SK-N-SH treated with all-trans-retinoic acid at 6 μM for 48 hours (cell line): ENCODE data around the gene ARMCX5.

ENCODE experiments used
- ATAC-seq: fragments of 200-7000 bp; cut with Tn5 transposase; 3 replicates; pipeline ENCODE4 v1.9.1; 2020; ENCODE audit warnings: mild to moderate bottlenecking, moderate library complexity
- ARNTL ChIP-seq: fragments of 450-650 bp; formaldehyde crosslinking; IDR thresholded peaks from 2 replicates; pipeline ENCODE4 v1.5.0; 2020; ENCODE audit warnings: low read depth, mild to moderate bottlenecking, moderate library complexity, borderline replicate concordance
- BACH2 ChIP-seq: fragments of 250-450 bp; sonication (Bioruptor Pico); IDR thresholded peaks from 2 replicates; pipeline ENCODE4 v1.9.0; 2021; ENCODE audit warnings: mild to moderate bottlenecking, borderline replicate concordance
- CSDC2 ChIP-seq: fragments of 250-450 bp; sonication (Bioruptor Pico); IDR thresholded peaks from 2 replicates; pipeline ENCODE4 v1.5.0; 2020; ENCODE audit warnings: mild to moderate bottlenecking, moderate library complexity
- ESRRG ChIP-seq: fragments of 250-450 bp; sonication (Bioruptor Pico); IDR thresholded peaks from 2 replicates; pipeline ENCODE4 v1.6.1; 2021; ENCODE audit warnings: mild to moderate bottlenecking
- OSR1 ChIP-seq: fragments of 250-450 bp; sonication (Bioruptor Pico); IDR thresholded peaks from 2 replicates; pipeline ENCODE4 v1.8.0; 2022; ENCODE audit warnings: moderate library complexity, mild to moderate bottlenecking, inconsistent platforms
- PPARA ChIP-seq: fragments of 250-450 bp; sonication (Bioruptor Pico); IDR thresholded peaks from 2 replicates; pipeline ENCODE4 v1.5.0; 2020; ENCODE audit warnings: mild to moderate bottlenecking, borderline replicate concordance
- RARB ChIP-seq: fragments of 250-450 bp; sonication (Bioruptor Pico); IDR thresholded peaks from 2 replicates; pipeline ENCODE4 v1.8.0; 2021; ENCODE audit warnings: mild to moderate bottlenecking, moderate library complexity
- SNAI2 ChIP-seq: fragments of 250-450 bp; sonication (Bioruptor Pico); IDR thresholded peaks from 2 replicates; pipeline ENCODE4 v1.5.0; 2020; ENCODE audit warnings: mild to moderate bottlenecking, moderate library complexity
- TCF4 ChIP-seq: fragments of 250-450 bp; sonication (Bioruptor Pico); IDR thresholded peaks from 2 replicates; pipeline ENCODE4 v1.8.0; 2021; ENCODE audit warnings: mild to moderate bottlenecking, moderate library complexity, borderline replicate concordance
- TOX ChIP-seq: fragments of 250-450 bp; sonication (Bioruptor Pico); IDR thresholded peaks from 2 replicates; pipeline ENCODE4 v1.8.0; 2021; ENCODE audit warnings: mild to moderate bottlenecking, moderate library complexity, borderline replicate concordance
- ZC3H10 ChIP-seq: fragments of 250-450 bp; sonication (Bioruptor Pico); IDR thresholded peaks from 2 replicates; pipeline ENCODE4 v1.5.1; 2021; ENCODE audit warnings: mild to moderate bottlenecking, moderate library complexity
- ZFP3 ChIP-seq: fragments of 250-450 bp; sonication (Bioruptor Pico); IDR thresholded peaks from 2 replicates; pipeline ENCODE4 v1.5.0; 2020; ENCODE audit warnings: mild to moderate bottlenecking, moderate library complexity
- ZFP30 ChIP-seq: fragments of 450-650 bp; formaldehyde crosslinking; IDR thresholded peaks from 2 replicates; pipeline ENCODE4 v1.5.0; 2022; ENCODE audit warnings: mild to moderate bottlenecking, moderate library complexity
- ZNF565 ChIP-seq: fragments of 450-650 bp; formaldehyde crosslinking; conservative IDR thresholded peaks from 2 replicates; pipeline ENCODE4 v1.5.0; 2020; ENCODE audit warnings: low read depth, mild to moderate bottlenecking, moderate library complexity
- ZNF70 ChIP-seq: fragments of 450-650 bp; formaldehyde crosslinking; IDR thresholded peaks from 2 replicates; pipeline ENCODE4 v1.5.0; 2020; ENCODE audit warnings: mild to moderate bottlenecking, moderate library complexity
- ZNF8 ChIP-seq: fragments of 450-650 bp; formaldehyde crosslinking; IDR thresholded peaks from 2 replicates; pipeline ENCODE4 v1.5.0; 2020; ENCODE audit warnings: mild to moderate bottlenecking, moderate library complexity
- TF ChIP-seq, protein P1 (sequence below): fragments of 250-450 bp; sonication (Bioruptor Pico); IDR thresholded peaks from 2 replicates; pipeline ENCODE4 v1.5.0; 2020; ENCODE audit warnings: mild to moderate bottlenecking, moderate library complexity
- TF ChIP-seq, protein P2 (sequence below): fragments of 250-450 bp; sonication (Bioruptor Pico); IDR thresholded peaks from 2 replicates; pipeline ENCODE4 v1.5.1; 2021; ENCODE audit warnings: mild to moderate bottlenecking, moderate library complexity
- TF ChIP-seq, protein P3 (sequence below): fragments of 250-450 bp; sonication (Bioruptor Pico); IDR thresholded peaks from 2 replicates; pipeline ENCODE4 v1.5.1; 2020; ENCODE audit warnings: low read depth, mild to moderate bottlenecking, moderate library complexity
- TF ChIP-seq, protein P4 (sequence below): fragments of 250-450 bp; sonication (Bioruptor Pico); IDR thresholded peaks from 2 replicates; pipeline ENCODE4 v1.8.0; 2020; ENCODE audit warnings: mild to moderate bottlenecking, moderate library complexity, borderline replicate concordance

The ARMCX5 gene

DNA sequence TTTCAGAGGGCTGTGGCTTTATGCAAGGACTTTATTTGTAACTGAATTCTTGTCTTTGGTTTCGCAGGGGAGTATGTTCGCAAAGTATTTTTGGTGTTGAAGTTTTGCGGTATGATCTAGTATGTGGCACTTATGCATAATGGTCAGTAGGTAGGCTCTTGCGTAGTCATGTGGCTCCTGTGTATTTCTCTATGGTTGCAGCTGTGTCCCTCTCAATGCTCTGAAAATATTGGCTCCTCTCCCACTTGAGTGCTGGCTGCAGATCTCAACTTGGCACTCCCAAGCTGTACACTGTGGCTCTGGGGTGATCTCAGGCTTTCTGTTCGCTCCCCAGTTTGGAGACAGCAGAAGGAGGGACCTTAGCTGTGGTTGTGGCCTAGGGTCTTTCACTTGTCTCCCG, 24.8 kb downstream of the ARMCX5 start:
- ATAC-seq: no peak
- TF ChIP-seq ZNF565 (CRISPR knock-in tag) (no peak), RARB (CRISPR knock-in tag) (no peak), TCF4 (CRISPR knock-in tag) (no peak), ESRRG (CRISPR knock-in tag) (no peak), ARNTL (CRISPR knock-in tag) (no peak), PPARA (no peak), TOX (CRISPR knock-in tag) (no peak), SNAI2 (CRISPR knock-in tag) (no peak), ZNF70 (CRISPR knock-in tag) (no peak), OSR1 (CRISPR knock-in tag) (no peak), ZC3H10 (CRISPR knock-in tag) (no peak), BACH2 (no peak), ZFP30 (no peak), CSDC2 (CRISPR knock-in tag) (no peak)
- TF ChIP-seq, protein P1, sequence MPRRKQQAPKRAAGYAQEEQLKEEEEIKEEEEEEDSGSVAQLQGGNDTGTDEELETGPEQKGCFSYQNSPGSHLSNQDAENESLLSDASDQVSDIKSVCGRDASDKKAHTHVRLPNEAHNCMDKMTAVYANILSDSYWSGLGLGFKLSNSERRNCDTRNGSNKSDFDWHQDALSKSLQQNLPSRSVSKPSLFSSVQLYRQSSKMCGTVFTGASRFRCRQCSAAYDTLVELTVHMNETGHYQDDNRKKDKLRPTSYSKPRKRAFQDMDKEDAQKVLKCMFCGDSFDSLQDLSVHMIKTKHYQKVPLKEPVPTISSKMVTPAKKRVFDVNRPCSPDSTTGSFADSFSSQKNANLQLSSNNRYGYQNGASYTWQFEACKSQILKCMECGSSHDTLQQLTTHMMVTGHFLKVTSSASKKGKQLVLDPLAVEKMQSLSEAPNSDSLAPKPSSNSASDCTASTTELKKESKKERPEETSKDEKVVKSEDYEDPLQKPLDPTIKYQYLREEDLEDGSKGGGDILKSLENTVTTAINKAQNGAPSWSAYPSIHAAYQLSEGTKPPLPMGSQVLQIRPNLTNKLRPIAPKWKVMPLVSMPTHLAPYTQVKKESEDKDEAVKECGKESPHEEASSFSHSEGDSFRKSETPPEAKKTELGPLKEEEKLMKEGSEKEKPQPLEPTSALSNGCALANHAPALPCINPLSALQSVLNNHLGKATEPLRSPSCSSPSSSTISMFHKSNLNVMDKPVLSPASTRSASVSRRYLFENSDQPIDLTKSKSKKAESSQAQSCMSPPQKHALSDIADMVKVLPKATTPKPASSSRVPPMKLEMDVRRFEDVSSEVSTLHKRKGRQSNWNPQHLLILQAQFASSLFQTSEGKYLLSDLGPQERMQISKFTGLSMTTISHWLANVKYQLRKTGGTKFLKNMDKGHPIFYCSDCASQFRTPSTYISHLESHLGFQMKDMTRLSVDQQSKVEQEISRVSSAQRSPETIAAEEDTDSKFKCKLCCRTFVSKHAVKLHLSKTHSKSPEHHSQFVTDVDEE (CRISPR knock-in tag): no peak
- TF ChIP-seq, protein P2, sequence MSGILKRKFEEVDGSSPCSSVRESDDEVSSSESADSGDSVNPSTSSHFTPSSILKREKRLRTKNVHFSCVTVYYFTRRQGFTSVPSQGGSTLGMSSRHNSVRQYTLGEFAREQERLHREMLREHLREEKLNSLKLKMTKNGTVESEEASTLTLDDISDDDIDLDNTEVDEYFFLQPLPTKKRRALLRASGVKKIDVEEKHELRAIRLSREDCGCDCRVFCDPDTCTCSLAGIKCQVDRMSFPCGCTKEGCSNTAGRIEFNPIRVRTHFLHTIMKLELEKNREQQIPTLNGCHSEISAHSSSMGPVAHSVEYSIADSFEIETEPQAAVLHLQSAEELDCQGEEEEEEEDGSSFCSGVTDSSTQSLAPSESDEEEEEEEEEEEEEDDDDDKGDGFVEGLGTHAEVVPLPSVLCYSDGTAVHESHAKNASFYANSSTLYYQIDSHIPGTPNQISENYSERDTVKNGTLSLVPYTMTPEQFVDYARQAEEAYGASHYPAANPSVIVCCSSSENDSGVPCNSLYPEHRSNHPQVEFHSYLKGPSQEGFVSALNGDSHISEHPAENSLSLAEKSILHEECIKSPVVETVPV (CRISPR knock-in tag): no peak
- TF ChIP-seq, protein P3, sequence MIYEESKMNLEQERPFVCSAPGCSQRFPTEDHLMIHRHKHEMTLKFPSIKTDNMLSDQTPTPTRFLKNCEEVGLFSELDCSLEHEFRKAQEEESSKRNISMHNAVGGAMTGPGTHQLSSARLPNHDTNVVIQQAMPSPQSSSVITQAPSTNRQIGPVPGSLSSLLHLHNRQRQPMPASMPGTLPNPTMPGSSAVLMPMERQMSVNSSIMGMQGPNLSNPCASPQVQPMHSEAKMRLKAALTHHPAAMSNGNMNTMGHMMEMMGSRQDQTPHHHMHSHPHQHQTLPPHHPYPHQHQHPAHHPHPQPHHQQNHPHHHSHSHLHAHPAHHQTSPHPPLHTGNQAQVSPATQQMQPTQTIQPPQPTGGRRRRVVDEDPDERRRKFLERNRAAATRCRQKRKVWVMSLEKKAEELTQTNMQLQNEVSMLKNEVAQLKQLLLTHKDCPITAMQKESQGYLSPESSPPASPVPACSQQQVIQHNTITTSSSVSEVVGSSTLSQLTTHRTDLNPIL (CRISPR knock-in tag): no peak
- TF ChIP-seq, protein P4, sequence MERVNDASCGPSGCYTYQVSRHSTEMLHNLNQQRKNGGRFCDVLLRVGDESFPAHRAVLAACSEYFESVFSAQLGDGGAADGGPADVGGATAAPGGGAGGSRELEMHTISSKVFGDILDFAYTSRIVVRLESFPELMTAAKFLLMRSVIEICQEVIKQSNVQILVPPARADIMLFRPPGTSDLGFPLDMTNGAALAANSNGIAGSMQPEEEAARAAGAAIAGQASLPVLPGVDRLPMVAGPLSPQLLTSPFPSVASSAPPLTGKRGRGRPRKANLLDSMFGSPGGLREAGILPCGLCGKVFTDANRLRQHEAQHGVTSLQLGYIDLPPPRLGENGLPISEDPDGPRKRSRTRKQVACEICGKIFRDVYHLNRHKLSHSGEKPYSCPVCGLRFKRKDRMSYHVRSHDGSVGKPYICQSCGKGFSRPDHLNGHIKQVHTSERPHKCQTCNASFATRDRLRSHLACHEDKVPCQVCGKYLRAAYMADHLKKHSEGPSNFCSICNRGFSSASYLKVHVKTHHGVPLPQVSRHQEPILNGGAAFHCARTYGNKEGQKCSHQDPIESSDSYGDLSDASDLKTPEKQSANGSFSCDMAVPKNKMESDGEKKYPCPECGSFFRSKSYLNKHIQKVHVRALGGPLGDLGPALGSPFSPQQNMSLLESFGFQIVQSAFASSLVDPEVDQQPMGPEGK (CRISPR knock-in tag): no peak

DNA sequence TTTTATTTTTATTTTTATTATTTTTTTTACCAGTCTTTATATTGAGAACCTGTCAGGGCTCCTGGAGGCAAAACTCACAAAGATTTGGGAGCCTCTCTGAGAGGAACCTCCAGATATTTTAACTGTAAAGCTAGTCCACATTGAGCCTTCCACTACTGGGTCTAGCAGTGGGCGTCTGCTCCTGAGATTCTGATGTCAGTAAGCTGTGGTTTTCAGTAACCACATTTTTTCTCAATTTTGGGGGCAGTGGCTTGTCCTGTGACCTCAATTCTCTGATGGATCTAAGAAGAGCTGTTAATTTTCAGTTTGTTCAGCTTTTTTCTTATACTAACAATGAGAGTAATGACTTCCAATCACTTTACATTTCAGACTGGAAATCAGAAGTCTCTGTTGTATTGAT, 28.3 kb downstream of the ARMCX5 start:
- no peak for ATAC-seq
- TF ChIP-seq, protein P3 (CRISPR knock-in tag): no peak
- TF ChIP-seq SNAI2 (CRISPR knock-in tag) (no peak), CSDC2 (CRISPR knock-in tag) (no peak), TCF4 (CRISPR knock-in tag) (no peak), ZC3H10 (CRISPR knock-in tag) (no peak), ESRRG (CRISPR knock-in tag) (no peak), RARB (CRISPR knock-in tag) (no peak), ZFP3 (CRISPR knock-in tag) (no peak), BACH2 (no peak), ZNF70 (CRISPR knock-in tag) (no peak), OSR1 (CRISPR knock-in tag) (no peak), ZNF8 (CRISPR knock-in tag) (no peak), ARNTL (CRISPR knock-in tag) (no peak), PPARA (no peak)
- TF ChIP-seq, protein P1 (CRISPR knock-in tag): no peak
- TF ChIP-seq, protein P2 (CRISPR knock-in tag): no peak
- TF ChIP-seq, protein P4 (CRISPR knock-in tag): no peak
